ENCODE measurements around the gene TTYH2. TPM values are rescaled to one million over a fixed set of nuclear protein-coding genes. Genes with fewer than 3 reads are reported as not detected.

TTYH2 gene
- total and polyA plus RNA-seq, 2 experiments from 2014 or later: 1.4 to 3.9 TPM

GRCh38 chr17:74198694-74199093 lies 14.7 kb upstream of the TTYH2 start (continued):
- no peak for TF ChIP-seq ZNF462 (CRISPR knock-in tag; IDR thresholded peaks at IDR 0.05)

GRCh38 chr17:74199306-74200092 lies 13.9 kb upstream of the TTYH2 start:
- H3F3A ChIP-seq (replicated peaks; ENCODE audit: low read depth): no peaks in the 10 kb centered on the region
- H3K36me3 ChIP-seq (ENCODE audit: insufficient read depth): peaks cover 7% of the 10 kb centered on the region
- H3K79me2 ChIP-seq (replicated peaks; ENCODE audit: insufficient read depth): peaks cover 10% of the 10 kb centered on the region
- Mint-ChIP-seq H3K4me3 (peak overlapping the region; percentile 49), H3K27ac (no peak overlapping the region), H3K9me3 (peaks cover 3% of the 10 kb centered on the region; the same call in 1 of the 3 replicates), H3K4me1 (peaks cover 17% of the 10 kb centered on the region), H3K27me3 (ENCODE audit: insufficient read depth, low read depth, poor library complexity) (peaks cover 23% of the 10 kb centered on the region), H3K36me3 (ENCODE audit: low read depth) (peaks cover 11% of the 10 kb centered on the region)
- H2AFZ ChIP-seq: peak overlapping the region; percentile 96
- peaks cover 9% of the 10 kb centered on the region for H3K4me1 ChIP-seq (ENCODE audit: insufficient read depth)
- peak; percentile 67 for ATAC-seq
- H3K4me3 ChIP-seq: peak overlapping the region; percentile 48
- DNase-seq (ENCODE audit: low spot score): peak; percentile 79
- peaks cover 11% of the 10 kb centered on the region for H3K27me3 ChIP-seq (ENCODE audit: insufficient read depth)
- no peak overlapping the region for H3K27ac ChIP-seq (ENCODE audit: low read depth)
- H3K9me2 ChIP-seq (ENCODE audit: insufficient read depth): no peaks in the 10 kb centered on the region
- no peaks in the 10 kb centered on the region for H4K20me1 ChIP-seq (replicated peaks; ENCODE audit: insufficient read depth)
- H3K4me2 ChIP-seq: peak overlapping the region; percentile 64
- TF ChIP-seq STAT1 (IDR thresholded peaks at IDR 0.05; ENCODE audit: unreplicated experiment): no peak
- peak; percentile 92 to 98 for TF ChIP-seq CTCF (conservative IDR thresholded peaks at IDR 0.05; ENCODE audit: low read depth in 2 of 2)
